ENCODE measurements around the gene PAQR5.

DNA sequence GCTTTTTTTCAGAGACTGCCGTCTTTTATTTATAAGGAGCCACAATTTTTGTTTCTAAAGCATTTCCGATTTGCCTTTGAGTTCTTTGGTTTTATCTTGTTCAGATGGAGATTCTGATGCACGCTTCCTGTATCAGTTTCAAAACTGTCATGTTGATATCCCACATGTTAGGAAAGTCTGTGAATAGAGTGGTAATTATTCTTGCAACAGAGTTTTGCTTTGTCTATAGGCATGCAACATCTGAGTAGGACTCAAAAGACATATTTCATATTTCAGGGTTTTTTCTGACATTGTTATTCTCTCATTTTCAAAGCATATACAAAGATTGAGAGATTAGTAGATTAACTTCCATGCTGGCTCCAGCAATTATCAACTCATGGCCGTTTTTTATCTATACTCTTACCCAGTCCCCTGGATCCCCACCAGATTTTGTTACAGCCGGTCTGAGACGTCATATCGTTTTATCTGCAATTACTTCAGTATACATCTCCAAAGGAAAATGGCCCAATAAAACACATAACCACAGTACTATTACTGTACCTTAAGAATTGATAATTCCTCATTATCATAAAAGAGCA, 22.4 kb downstream of the PAQR5 start:
- TF ChIP-seq, protein P1, sequence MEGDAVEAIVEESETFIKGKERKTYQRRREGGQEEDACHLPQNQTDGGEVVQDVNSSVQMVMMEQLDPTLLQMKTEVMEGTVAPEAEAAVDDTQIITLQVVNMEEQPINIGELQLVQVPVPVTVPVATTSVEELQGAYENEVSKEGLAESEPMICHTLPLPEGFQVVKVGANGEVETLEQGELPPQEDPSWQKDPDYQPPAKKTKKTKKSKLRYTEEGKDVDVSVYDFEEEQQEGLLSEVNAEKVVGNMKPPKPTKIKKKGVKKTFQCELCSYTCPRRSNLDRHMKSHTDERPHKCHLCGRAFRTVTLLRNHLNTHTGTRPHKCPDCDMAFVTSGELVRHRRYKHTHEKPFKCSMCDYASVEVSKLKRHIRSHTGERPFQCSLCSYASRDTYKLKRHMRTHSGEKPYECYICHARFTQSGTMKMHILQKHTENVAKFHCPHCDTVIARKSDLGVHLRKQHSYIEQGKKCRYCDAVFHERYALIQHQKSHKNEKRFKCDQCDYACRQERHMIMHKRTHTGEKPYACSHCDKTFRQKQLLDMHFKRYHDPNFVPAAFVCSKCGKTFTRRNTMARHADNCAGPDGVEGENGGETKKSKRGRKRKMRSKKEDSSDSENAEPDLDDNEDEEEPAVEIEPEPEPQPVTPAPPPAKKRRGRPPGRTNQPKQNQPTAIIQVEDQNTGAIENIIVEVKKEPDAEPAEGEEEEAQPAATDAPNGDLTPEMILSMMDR (IDR thresholded peaks at IDR 0.05; ENCODE audit: insufficient read depth, low read depth, low read length): no peak
- TF ChIP-seq EZH2 (IDR thresholded peaks at IDR 0.05; ENCODE audit: insufficient read depth, low read length): no peak

Data from astrocyte (in vitro differentiated cells and primary cell).